ENCODE measurements around the gene SEC14L6. TPM values are rescaled to one million over a fixed set of nuclear protein-coding genes. Genes with fewer than 3 reads are reported as not detected.

The SEC14L6 gene
- polyA plus RNA-seq, 3 donors, result not detected

DNA sequence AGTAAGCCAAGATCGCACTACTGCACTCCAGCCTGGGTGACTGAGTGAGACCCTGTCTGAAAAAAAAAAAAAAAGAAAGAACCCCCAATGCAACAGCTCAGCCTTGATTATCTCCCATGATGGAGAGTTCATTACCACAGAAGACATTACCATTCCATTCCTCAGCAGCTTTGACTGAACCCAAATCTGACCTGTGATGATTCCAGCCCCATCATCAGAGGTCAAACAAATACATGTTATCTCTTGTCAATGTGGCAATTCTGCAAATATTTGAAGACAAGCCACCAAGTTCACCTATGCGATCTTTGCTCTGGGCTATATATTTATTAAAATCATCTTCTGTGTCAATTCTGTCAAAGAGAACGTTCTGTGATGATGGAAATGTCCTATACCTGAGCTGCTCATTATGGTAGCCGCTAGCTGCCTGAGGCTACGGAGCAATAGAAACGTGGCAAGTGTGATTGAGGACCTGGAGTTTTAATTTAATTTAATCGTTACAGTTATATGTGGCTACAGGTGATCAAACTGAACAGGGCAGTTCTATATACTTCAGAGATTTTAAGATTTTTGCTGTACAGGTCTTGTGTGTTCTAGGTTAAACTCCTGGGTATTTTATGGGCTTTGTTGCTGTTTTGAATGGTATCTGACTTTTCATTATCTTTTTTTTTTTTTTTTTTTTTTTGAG, 48.9 kb downstream of the SEC14L6 start:
- no peaks in the 10 kb centered on the region for H3K4me1 Mint-ChIP-seq
- Histone ChIP-seq H4K20me1 (ENCODE audit: insufficient read depth, low read length) (no peaks in the 10 kb centered on the region), H2AFZ (ENCODE audit: insufficient read depth, low read depth, low read length, poor library complexity, severe bottlenecking) (no peak overlapping the region), H3K4me1 (ENCODE audit: control insufficient read depth in 1 of 2, insufficient read depth in 2 of 2, low read length in 2 of 2) (no peaks in the 10 kb centered on the region), H3K4me3 (replicated peaks in 1 of 3; ENCODE audit: low read depth in 2 of 3, low read length in 3 of 3) (no peak overlapping the region), H3K27ac (ENCODE audit: low read depth in 1 of 2, low read length in 2 of 2) (no peak overlapping the region), H3K79me2 (ENCODE audit: insufficient read depth, low read length) (no peaks in the 10 kb centered on the region), H3K9me3 (replicated peaks in 1 of 2; ENCODE audit: control insufficient read depth in 1 of 2, insufficient read depth in 1 of 2, low read length in 2 of 2) (no peaks in the 10 kb centered on the region), H3K9ac (ENCODE audit: insufficient read depth, low read length, poor library complexity, severe bottlenecking) (no peak overlapping the region), H3K27me3 (ENCODE audit: control insufficient read depth in 2 of 2, insufficient read depth in 2 of 2, low read length in 2 of 2) (no peaks in the 10 kb centered on the region), H3K36me3 (replicated peaks in 1 of 2; ENCODE audit: control insufficient read depth in 1 of 2, insufficient read depth in 2 of 2, low read length in 2 of 2) (no peaks in the 10 kb centered on the region), H3K4me2 (replicated peaks; ENCODE audit: extremely low read depth, low read length, poor library complexity, severe bottlenecking) (no peak overlapping the region)
- peaks cover 9 to 21% (median 15%) of the 10 kb centered on the region in 3 donors for H3K27me3 Mint-ChIP-seq (ENCODE audit: low read depth in 3 of 3)
- H3K27ac Mint-ChIP-seq, result no peak overlapping the region
- H3K9me3 Mint-ChIP-seq, result peaks cover 0 to 4% (median 0%) of the 10 kb centered on the region in 7 donors
- no peak for DNase-seq
- WGBS (ENCODE audit: insufficient coverage), result 90% methylated on average over 2 of the region's 7 CpGs
- intact Hi-C loops (cut with micrococcal nuclease), result no loop called here
- TF ChIP-seq CTCF (IDR thresholded peaks at IDR 0.05), result no peak
- no peak overlapping the region for H3K4me3 Mint-ChIP-seq
- no peaks in the 10 kb centered on the region for H3K36me3 Mint-ChIP-seq

DNA sequence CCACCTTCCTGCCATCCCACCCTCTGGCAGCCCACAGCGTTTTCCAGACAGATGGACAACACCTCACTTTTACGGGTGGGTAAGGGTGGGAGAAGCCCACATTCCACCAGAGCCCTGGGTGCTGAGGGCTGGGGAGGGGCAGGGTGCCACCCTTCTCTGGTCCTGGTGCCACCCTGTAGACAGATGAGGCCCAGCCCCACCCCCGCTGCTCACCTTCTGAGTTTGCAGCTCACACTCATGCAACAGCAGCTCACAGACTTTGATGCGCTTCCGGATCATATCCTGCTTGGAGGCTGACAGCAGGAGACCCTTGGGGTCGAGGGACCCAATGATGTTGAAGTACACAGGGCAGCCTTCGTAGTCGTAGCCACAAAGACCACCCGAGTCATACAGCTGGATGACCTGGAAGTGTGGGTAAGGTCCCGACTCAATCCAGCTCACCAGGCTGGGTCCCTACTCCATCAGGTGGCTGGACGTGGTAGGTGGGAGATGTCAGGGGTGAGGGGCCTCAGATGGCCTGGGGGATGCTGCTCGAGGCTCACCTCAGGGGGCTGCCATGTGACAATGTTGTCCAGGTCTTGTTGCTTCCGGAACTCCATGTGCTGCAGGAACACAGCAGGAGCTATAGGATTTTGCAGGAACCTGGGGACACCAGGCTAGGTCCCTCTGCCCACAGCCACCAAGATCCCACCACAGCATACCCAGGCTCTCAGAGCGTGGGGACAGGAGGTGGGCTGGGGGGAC, 51.3 kb downstream of the SEC14L6 start:
- Mint-ChIP-seq H3K27me3 (ENCODE audit: low read depth in 3 of 3) (peaks cover 9 to 21% (median 12%) of the 10 kb centered on the region in 3 donors), H3K9me3 (peaks cover 0 to 2% (median 0%) of the 10 kb centered on the region in 7 donors), H3K4me1 (no peaks in the 10 kb centered on the region), H3K4me3 (no peak overlapping the region), H3K36me3 (no peaks in the 10 kb centered on the region), H3K27ac (peak overlapping the region in 1 of 7 donors; percentile 50)
- H2AFZ ChIP-seq (ENCODE audit: insufficient read depth, low read depth, low read length, poor library complexity, severe bottlenecking), result no peak overlapping the region
- H3K4me1 ChIP-seq (ENCODE audit: control insufficient read depth in 1 of 2, insufficient read depth in 2 of 2, low read length in 2 of 2), result no peaks in the 10 kb centered on the region
- H4K20me1 ChIP-seq (ENCODE audit: insufficient read depth, low read length), result no peaks in the 10 kb centered on the region
- DNase-seq, result no peak
- intact Hi-C loops (cut with micrococcal nuclease), result no loop called here
- no peak overlapping the region for H3K9ac ChIP-seq (ENCODE audit: insufficient read depth, low read length, poor library complexity, severe bottlenecking)
- H3K4me2 ChIP-seq (replicated peaks; ENCODE audit: extremely low read depth, low read length, poor library complexity, severe bottlenecking), result no peak overlapping the region
- H3K4me3 ChIP-seq (replicated peaks in 1 of 3; ENCODE audit: low read depth in 2 of 3, low read length in 3 of 3), result no peak overlapping the region
- no peaks in the 10 kb centered on the region for H3K9me3 ChIP-seq (replicated peaks in 1 of 2; ENCODE audit: control insufficient read depth in 1 of 2, insufficient read depth in 1 of 2, low read length in 2 of 2)
- no peaks in the 10 kb centered on the region for H3K27me3 ChIP-seq (ENCODE audit: control insufficient read depth in 2 of 2, insufficient read depth in 2 of 2, low read length in 2 of 2)
- no peak for TF ChIP-seq CTCF (IDR thresholded peaks at IDR 0.05)
- H3K36me3 ChIP-seq (replicated peaks in 1 of 2; ENCODE audit: control insufficient read depth in 1 of 2, insufficient read depth in 2 of 2, low read length in 2 of 2), result no peaks in the 10 kb centered on the region
- H3K79me2 ChIP-seq (ENCODE audit: insufficient read depth, low read length), result no peaks in the 10 kb centered on the region
- 85% methylated on average over 10 of the region's 14 CpGs for WGBS (ENCODE audit: insufficient coverage)
- no peak overlapping the region for H3K27ac ChIP-seq (ENCODE audit: low read depth in 1 of 2, low read length in 2 of 2)

Measured in CD14-positive monocyte (primary cell).